ENCODE data around the gene CPB1. TPM values are rescaled to one million over a fixed set of nuclear protein-coding genes. Genes with fewer than 3 reads are reported as not detected.

The CPB1 gene
- total RNA-seq, 4 donors from 2014 or later: 0.77 TPM; not detected in 3

DNA sequence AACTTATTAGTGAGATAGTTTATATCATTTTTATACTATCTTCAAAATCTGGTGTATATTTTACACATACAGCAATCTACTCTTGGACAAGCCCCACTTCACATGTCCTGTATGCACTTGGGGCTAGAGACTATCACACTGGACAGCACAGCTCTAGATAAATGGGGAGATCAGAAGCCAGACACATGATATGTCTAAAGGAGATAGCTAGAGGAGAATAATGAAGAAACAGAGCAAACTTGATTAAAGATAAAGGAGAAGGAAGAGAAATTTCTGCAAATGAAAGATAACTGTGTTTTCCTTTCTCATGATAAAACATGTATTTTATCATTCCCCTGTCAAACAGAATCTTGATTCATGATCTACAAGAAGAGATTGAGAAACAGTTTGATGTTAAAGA, 50.5 kb downstream of the CPB1 start:
- Histone ChIP-seq H3K4me3 (no peak overlapping the region), H3K9me3 (no peaks in the 10 kb centered on the region), H3K4me1 (no peaks in the 10 kb centered on the region), H3K36me3 (no peaks in the 10 kb centered on the region), H3K27ac (no peak overlapping the region), H3K27me3 (no peaks in the 10 kb centered on the region)
- no peak for ATAC-seq
- TF ChIP-seq POLR2A (IDR thresholded peaks at IDR 0.05) (no peak), EP300 (IDR thresholded peaks at IDR 0.05) (no peak), POLR2AphosphoS5 (IDR thresholded peaks at IDR 0.05) (no peak)
- TF ChIP-seq, protein P1, sequence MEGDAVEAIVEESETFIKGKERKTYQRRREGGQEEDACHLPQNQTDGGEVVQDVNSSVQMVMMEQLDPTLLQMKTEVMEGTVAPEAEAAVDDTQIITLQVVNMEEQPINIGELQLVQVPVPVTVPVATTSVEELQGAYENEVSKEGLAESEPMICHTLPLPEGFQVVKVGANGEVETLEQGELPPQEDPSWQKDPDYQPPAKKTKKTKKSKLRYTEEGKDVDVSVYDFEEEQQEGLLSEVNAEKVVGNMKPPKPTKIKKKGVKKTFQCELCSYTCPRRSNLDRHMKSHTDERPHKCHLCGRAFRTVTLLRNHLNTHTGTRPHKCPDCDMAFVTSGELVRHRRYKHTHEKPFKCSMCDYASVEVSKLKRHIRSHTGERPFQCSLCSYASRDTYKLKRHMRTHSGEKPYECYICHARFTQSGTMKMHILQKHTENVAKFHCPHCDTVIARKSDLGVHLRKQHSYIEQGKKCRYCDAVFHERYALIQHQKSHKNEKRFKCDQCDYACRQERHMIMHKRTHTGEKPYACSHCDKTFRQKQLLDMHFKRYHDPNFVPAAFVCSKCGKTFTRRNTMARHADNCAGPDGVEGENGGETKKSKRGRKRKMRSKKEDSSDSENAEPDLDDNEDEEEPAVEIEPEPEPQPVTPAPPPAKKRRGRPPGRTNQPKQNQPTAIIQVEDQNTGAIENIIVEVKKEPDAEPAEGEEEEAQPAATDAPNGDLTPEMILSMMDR (IDR thresholded peaks at IDR 0.05): no peak

DNA sequence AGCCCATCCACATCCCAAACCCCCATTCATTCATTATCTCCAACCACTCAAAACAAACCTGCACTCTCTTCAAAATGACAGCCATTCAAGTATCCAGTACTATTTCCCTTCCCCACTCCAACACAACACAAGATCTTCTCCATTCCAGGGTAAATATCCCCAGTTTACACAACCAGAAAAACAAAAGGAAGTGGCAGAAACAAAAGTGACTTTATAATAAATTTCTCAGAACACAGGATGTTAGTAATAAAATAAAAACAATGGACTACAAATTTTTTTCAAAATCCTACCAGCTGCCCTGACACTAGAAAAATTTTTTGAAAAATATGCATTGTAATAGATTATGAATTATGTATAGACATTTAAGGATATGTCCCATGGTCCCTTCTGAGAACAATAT, 51.6 kb downstream of the CPB1 start:
- Histone ChIP-seq H3K4me3 (no peak overlapping the region), H3K27ac (no peak overlapping the region), H3K27me3 (no peaks in the 10 kb centered on the region), H3K9me3 (no peaks in the 10 kb centered on the region), H3K36me3 (no peaks in the 10 kb centered on the region), H3K4me1 (no peaks in the 10 kb centered on the region)
- no peak for ATAC-seq
- TF ChIP-seq POLR2A (IDR thresholded peaks at IDR 0.05) (no peak), EP300 (IDR thresholded peaks at IDR 0.05) (no peak), POLR2AphosphoS5 (IDR thresholded peaks at IDR 0.05) (no peak)
- TF ChIP-seq, protein P1 (IDR thresholded peaks at IDR 0.05): no peak

DNA sequence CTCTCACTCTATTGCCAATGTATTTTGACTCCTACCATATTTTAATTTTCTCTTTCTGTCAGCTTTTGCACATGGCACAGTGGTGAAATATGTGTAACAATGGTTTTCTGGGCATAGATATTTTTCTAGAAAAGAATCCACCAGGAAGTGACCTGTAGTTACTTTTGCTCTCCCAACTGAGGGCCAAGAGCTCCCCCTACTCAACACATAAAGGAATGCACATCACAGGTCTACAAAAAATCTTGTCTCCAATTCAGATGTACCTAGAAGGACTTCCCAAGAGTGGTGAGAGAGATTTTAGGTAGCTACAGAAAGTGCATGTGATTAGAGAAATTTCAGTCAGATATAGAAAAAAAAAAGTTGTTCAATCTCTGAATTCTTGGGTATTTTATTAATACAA, 53.1 kb downstream of the CPB1 start:
- H3K36me3 ChIP-seq: no peaks in the 10 kb centered on the region
- TF ChIP-seq POLR2AphosphoS5 (IDR thresholded peaks at IDR 0.05) (no peak), POLR2A (IDR thresholded peaks at IDR 0.05) (no peak), EP300 (IDR thresholded peaks at IDR 0.05) (no peak)
- TF ChIP-seq, protein P1 (IDR thresholded peaks at IDR 0.05): no peak
- H3K9me3 ChIP-seq: no peaks in the 10 kb centered on the region
- ATAC-seq: no peak
- no peak overlapping the region for H3K27ac ChIP-seq
- no peaks in the 10 kb centered on the region for H3K27me3 ChIP-seq
- H3K4me3 ChIP-seq: no peak overlapping the region
- no peaks in the 10 kb centered on the region for H3K4me1 ChIP-seq

DNA sequence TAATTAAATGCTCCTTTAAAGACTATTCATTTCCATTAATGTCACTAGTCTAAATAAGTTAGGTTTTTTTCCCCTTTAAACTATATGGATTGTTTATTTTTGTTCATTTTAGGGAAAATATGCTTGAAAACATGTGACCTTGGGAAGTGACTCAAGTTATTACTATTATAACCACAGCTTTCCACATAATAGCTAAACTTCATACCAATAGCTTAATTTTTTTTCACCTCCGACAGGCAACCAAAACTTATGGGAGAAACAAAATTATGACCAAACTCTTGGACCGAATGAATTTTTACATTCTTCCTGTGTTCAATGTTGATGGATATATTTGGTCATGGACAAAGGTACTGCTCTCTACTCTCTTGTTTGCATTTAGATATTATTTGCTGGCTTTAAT, 53.7 kb downstream of the CPB1 start:
- ATAC-seq: no peak
- no peak overlapping the region for H3K27ac ChIP-seq
- 75 to 84% methylated on average over 2 of the region's 2 CpGs for WGBS, 2 donors (ENCODE audit: low coverage in 1 of 2)
- H3K9me3 ChIP-seq: no peaks in the 10 kb centered on the region
- H3K27me3 ChIP-seq: no peaks in the 10 kb centered on the region
- no peaks in the 10 kb centered on the region for H3K36me3 ChIP-seq
- no peak overlapping the region for H3K4me3 ChIP-seq
- TF ChIP-seq EP300 (IDR thresholded peaks at IDR 0.05) (no peak), POLR2AphosphoS5 (IDR thresholded peaks at IDR 0.05) (no peak)
- TF ChIP-seq, protein P1 (IDR thresholded peaks at IDR 0.05): no peak
- no peaks in the 10 kb centered on the region for H3K4me1 ChIP-seq

DNA sequence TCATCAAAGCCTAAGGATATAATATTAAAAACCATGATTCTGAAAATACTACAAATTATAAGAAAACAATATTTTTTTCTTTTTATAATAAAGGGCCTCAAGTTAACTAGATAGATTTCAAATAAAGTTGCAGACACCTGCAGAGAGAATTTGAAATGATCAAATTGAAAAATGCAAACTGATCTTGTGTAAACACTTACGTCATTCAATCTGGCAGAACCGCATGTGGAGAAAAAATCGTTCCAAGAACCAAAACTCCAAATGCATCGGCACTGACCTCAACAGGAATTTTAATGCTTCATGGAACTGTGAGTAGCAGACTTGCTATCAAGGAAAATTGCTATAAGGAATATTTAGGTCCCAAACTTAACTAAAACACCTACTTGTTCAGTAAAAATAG, 54.7 kb downstream of the CPB1 start:
- no peak for TF ChIP-seq EP300 (IDR thresholded peaks at IDR 0.05)
- TF ChIP-seq, protein P1 (IDR thresholded peaks at IDR 0.05): no peak
- TF ChIP-seq POLR2A (IDR thresholded peaks at IDR 0.05): no peak
- no peak for TF ChIP-seq POLR2AphosphoS5 (IDR thresholded peaks at IDR 0.05)
- Histone ChIP-seq H3K36me3 (no peaks in the 10 kb centered on the region), H3K4me3 (no peak overlapping the region), H3K27ac (no peak overlapping the region), H3K4me1 (no peaks in the 10 kb centered on the region), H3K27me3 (no peaks in the 10 kb centered on the region), H3K9me3 (no peaks in the 10 kb centered on the region)
- 33 to 53% methylated on average over 4 of the region's 4 CpGs for WGBS, 2 donors (ENCODE audit: low coverage in 1 of 2)
- ATAC-seq: no peak
